HG02870 (cell line): ENCODE results near the gene MRAP2.

Experiments
- ATAC-seq: cut with Tn5 transposase; IDR thresholded peaks from one replicate; pipeline ENCODE4 v1.9.1; 2021; ENCODE audit warnings: mild to moderate bottlenecking, moderate library complexity; ENCODE audit not compliant: unreplicated experiment

MRAP2 gene

GRCh38 chr6:84033523-84034451 lies at the start of gene MRAP2:
TSS of gene MRAP2 (plus strand) at chr6:84033772. CDS start at chr6:84055319, 21,547 bp downstream.
- no peak for ATAC-seq

GRCh38 chr6:83984411-83984810 lies 49.2 kb upstream of the MRAP2 start:
- no peak for ATAC-seq

- ATAC-seq: no peak
These were observed 48.3 kb upstream of the MRAP2 start for GRCh38 chr6:83985308-83985713.

GRCh38 chr6:83985715-83986114 lies 47.9 kb upstream of the MRAP2 start:
- no peak for ATAC-seq

GRCh38 chr6:83998021-83998584 lies 35.5 kb upstream of the MRAP2 start:
- no peak for ATAC-seq

- no peak for ATAC-seq
These were observed 32.5 kb upstream of the MRAP2 start for GRCh38 chr6:84001119-84001518.

- no peak for ATAC-seq
These were observed 31.3 kb upstream of the MRAP2 start for GRCh38 chr6:84002226-84002625.

GRCh38 chr6:84003131-84003530 lies 30.4 kb upstream of the MRAP2 start:
- no peak for ATAC-seq

- no peak for ATAC-seq
These were observed 29.9 kb upstream of the MRAP2 start for GRCh38 chr6:84003654-84004053.

GRCh38 chr6:84007871-84008270 lies 25.7 kb upstream of the MRAP2 start:
- ATAC-seq: no peak

GRCh38 chr6:84013354-84013753 lies 20.2 kb upstream of the MRAP2 start:
- no peak for ATAC-seq

- no peak for ATAC-seq
These were observed 19.6 kb upstream of the MRAP2 start for GRCh38 chr6:84013931-84014330.

- no peak for ATAC-seq
These were observed 17.5 kb upstream of the MRAP2 start for GRCh38 chr6:84016029-84016428.

- peak; percentile 97 for ATAC-seq
These were observed 15.7 kb upstream of the MRAP2 start for GRCh38 chr6:84017709-84018452.

- no peak for ATAC-seq
These were observed 15.0 kb upstream of the MRAP2 start for GRCh38 chr6:84018453-84019061.

GRCh38 chr6:84019141-84019841 lies 14.3 kb upstream of the MRAP2 start:
- ATAC-seq: no peak

GRCh38 chr6:84019842-84020211 lies 13.7 kb upstream of the MRAP2 start:
- ATAC-seq: no peak

- no peak for ATAC-seq
These were observed 11.9 kb upstream of the MRAP2 start for GRCh38 chr6:84021625-84022024.

- ATAC-seq: no peak
These were observed 6.8 kb upstream of the MRAP2 start for GRCh38 chr6:84026721-84027164.

- ATAC-seq: no peak
These were observed 6.0 kb upstream of the MRAP2 start for GRCh38 chr6:84027340-84028181.
